HG02885 (cell line): ENCODE results near the gene ACSF3.
A peak's percentile ranks its signal among the peaks of the same experiment; 100 is the strongest.
"Not testable (repeated sequence)": the region's sequence is repeated elsewhere in the genome, so short reads cannot be mapped to it uniquely, and the experiment has no call there.

Source experiments
- ATAC-seq: cut with Tn5 transposase; IDR thresholded peaks from one replicate; pipeline ENCODE4 v1.9.1; 2021; ENCODE audit warnings: mild to moderate bottlenecking; ENCODE audit not compliant: unreplicated experiment, poor library complexity

ACSF3 gene

GRCh38 chr16:89055313-89055712 is 38.3 kb upstream of the ACSF3 start:
- ATAC-seq = no peak

- no peak for ATAC-seq
These were observed 37.6 kb upstream of the ACSF3 start for GRCh38 chr16:89055894-89056555.

- ATAC-seq = no peak
These were observed 37.1 kb upstream of the ACSF3 start for GRCh38 chr16:89056592-89056991.

GRCh38 chr16:89057738-89058137 is 35.9 kb upstream of the ACSF3 start:
- ATAC-seq = no peak

GRCh38 chr16:89058812-89059211 is 34.8 kb upstream of the ACSF3 start:
- ATAC-seq = no peak

GRCh38 chr16:89060207-89060794 is 33.4 kb upstream of the ACSF3 start:
- ATAC-seq = no peak

GRCh38 chr16:89061086-89061485 is 32.6 kb upstream of the ACSF3 start:
- no peak for ATAC-seq

GRCh38 chr16:89061590-89062380 is 31.9 kb upstream of the ACSF3 start:
- ATAC-seq = no peak

GRCh38 chr16:89062389-89063345 is 31.0 kb upstream of the ACSF3 start:
- no peak for ATAC-seq

GRCh38 chr16:89063768-89064320 is 29.8 kb upstream of the ACSF3 start:
- ATAC-seq = no peak

GRCh38 chr16:89064606-89065457 is 28.8 kb upstream of the ACSF3 start:
- ATAC-seq = peak; percentile 34

- peak; percentile 60 for ATAC-seq
These were observed 28.2 kb upstream of the ACSF3 start for GRCh38 chr16:89065458-89065822.

GRCh38 chr16:89066721-89067120 is 26.9 kb upstream of the ACSF3 start:
- ATAC-seq = no peak

- no peak for ATAC-seq
These were observed 25.8 kb upstream of the ACSF3 start for GRCh38 chr16:89067677-89068443.

- ATAC-seq = not testable (repeated sequence)
These were observed 24.6 kb upstream of the ACSF3 start for GRCh38 chr16:89068814-89069616.

GRCh38 chr16:89069920-89070319 is 23.7 kb upstream of the ACSF3 start:
- no peak for ATAC-seq

GRCh38 chr16:89070590-89070989 is 23.1 kb upstream of the ACSF3 start:
- no peak for ATAC-seq
